NCI-H2196 (cell line): ENCODE data around the gene FAAH.
"Not testable (repeated sequence)": the region's sequence is repeated elsewhere in the genome, so short reads cannot be mapped to it uniquely, and the experiment has no call there.

Source experiments
- DNase-seq: peaks from one replicate; lab custom pipeline; 2025; ENCODE audit not compliant: unreplicated experiment; lab: John Stamatoyannopoulos, UW

Gene FAAH

GRCh38 chr1:46394108-46394871, at the start of gene FAAH:
Gene FAAH, plus strand, starts transcription at chr1:46394317. Its CDS starts 32 bp downstream, at chr1:46394349.
- DNase-seq = peak; percentile 75

DNA sequence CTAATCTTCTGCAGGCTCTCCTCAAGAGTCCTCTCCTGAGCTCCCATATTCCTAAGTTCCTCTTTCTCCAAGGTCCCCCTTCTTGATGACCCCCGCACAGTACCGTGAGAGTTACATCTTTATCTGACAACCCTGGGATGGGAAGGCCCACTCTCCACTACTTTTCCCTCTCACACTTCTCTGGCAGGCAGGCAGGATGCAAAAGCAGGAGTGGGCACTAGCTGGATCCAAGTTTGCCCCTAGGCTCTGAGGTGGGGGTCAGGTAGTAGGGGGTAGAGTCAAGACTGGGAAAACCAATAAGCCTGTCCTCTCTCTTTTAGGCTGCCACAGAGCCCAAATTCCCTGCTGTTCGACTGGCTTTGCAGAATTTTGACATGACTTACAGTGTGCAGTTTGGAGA, 49.6 kb upstream of the FAAH start:
- DNase-seq = no peak

DNA sequence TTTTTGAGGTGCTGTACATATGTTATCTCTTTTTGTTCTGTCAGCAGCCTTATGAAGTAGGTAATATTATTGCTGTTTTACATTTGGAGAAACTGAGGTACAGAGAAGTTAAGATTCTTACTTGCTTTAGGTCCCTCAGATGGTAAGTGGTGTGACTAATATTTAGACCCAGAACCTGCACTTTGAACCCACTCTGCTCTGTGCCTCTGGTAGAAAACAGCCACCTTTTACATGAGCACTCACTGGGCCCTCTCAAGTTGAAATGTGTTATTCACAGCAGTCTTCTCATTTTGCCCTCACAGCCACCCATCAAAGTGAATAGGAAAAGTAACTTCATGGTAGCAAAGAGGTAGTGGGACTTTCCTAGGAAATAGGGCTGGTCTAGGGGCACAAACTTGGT, 48.8 kb upstream of the FAAH start:
- DNase-seq = no peak

DNA sequence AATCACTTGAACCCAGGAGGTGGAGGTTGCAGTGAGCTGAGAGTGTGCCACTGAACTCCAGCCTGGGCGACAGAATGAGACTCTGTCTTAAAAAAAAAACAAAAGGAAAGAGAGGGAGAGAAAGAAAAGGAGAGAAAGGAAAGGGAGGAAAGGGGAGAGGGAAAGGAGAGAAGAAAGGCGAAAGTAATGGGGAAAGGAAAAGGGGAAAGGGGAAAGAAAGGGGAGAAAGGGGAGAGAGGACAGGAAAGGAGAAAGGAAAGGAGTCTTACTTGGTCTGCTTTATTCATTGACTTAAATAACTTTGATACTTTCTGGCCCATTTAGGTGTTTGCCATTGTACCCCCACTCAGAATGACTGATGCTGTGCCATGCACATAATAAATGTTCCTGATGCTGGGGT, 41.8 kb upstream of the FAAH start:
- DNase-seq = no peak

GRCh38 chr1:46355920-46356319, 38.2 kb upstream of the FAAH start:
- not testable (repeated sequence) for DNase-seq

GRCh38 chr1:46362158-46362557, 32.0 kb upstream of the FAAH start:
- DNase-seq = no peak

DNA sequence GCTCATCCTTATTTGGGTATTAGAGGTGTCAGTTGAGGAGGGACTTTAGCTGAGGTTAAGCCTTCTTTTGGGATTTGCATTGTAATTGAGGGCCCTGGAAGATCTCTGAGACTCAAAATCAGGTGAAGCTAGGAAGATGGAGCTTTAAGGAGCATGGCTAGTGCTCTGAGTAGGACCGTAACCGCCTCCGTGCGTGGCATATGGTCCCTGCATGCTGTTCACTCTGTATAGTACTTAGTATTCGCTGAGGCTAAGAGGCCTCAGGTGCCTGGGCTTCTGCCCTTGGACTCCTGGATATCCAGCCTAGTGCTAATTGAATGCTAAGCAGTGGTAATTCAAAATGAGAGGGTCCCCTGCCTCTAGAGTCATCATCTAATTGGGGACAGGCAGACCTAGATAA, 31.0 kb upstream of the FAAH start:
- DNase-seq = no peak

DNA sequence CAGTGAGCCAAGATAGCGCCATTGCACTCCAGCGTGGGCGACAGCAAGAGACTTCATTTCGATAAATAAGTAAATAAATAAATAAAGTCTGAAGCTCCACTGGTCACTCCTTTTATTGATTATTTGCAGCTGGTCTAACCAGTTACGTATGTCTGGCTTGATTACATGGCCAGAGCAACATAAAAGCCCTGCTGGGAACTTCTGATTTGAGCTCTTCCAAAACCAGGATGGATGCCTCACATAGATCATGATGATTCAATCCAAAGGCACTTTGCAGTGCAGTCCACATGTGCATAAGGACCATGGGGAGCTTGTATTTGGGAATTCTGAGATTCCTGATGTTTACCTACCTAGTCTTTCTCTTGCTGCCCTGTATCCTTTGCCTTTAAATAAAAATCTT, 29.5 kb upstream of the FAAH start:
- DNase-seq = no peak

- DNase-seq = not testable (repeated sequence)
These were observed 28.3 kb upstream of the FAAH start for GRCh38 chr1:46365796-46366195.

DNA sequence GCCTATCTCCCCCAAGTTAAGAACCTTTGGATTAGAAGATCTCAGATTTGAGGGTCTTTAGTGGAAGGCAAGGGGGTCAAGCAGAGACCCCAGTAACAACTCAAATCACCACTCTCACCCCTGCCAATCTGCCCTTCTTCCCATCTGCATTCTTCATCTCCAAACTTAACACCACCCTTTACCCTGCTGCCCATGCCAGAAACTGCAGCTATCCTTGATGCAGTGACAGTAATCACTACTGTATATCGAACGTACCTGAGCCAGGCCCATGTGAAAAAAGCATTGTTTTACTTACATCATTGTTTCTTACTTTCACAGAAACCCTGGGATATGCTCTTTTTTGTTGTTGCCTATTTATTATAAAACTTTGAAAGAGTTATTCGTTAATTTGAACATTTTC, 27.0 kb upstream of the FAAH start:
- DNase-seq = no peak

DNA sequence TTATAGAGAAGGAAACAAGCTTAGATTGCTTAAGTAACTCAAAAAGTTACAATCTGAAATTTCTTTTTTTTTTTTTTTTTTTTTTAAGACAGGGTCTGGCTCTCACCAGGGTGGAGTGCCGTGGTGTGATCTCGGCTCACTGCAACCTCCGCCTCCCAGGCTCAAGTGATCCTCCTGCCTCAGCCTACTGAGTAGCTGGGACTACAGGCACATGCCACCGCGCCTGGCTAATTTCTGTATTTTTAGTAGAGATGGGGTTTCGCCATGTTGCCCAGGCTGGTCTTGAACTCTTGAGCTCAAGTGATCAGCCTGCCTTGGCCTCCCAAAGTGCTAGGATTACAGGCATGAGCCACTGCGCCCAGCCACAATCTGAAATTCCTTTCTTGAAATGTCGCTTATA, 26.4 kb upstream of the FAAH start:
- DNase-seq = not testable (repeated sequence)

GRCh38 chr1:46368791-46369190, 25.3 kb upstream of the FAAH start:
- no peak for DNase-seq

DNA sequence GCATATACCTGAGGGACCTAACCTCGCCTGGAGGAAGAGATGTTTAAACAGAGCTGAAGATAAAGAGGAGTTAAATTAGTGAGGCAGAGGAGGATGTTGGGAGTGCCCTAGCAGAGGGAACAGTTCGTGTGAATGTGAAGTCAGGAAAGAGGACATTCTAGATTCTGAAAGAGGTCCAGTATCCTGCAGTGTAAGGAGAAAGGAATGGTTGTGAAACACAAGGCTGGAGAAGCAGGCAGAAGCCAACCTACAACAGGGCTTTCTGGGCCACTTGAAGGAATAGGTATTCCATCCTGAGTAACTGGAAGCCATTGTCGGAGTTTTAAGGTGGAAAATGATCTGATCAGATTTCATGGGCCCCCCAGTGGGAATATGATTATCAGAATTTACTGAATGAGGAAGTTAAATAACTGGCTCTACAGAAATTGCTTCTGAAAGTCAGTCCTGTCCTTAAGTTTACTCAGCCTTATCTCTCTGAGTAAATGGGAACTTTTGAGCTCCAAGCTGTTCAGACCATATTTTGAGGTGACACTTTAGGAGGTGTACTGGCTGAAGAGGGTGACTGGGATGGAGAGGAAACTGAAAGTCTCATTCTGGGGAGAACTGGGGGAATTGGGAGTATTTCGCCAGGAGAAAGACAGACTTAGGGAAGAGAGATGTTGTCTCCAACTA, 24.4 kb upstream of the FAAH start:
- DNase-seq = no peak

GRCh38 chr1:46370214-46370633, 23.9 kb upstream of the FAAH start:
- no peak for DNase-seq

GRCh38 chr1:46372431-46372830, 21.7 kb upstream of the FAAH start:
- DNase-seq = no peak

- no peak for DNase-seq
These were observed 14.1 kb upstream of the FAAH start for GRCh38 chr1:46379996-46380395.

GRCh38 chr1:46380508-46380907, 13.6 kb upstream of the FAAH start:
- no peak for DNase-seq

- DNase-seq = peak; percentile 13
These were observed 607 bp upstream of the FAAH start for GRCh38 chr1:46393510-46393909.

DNA sequence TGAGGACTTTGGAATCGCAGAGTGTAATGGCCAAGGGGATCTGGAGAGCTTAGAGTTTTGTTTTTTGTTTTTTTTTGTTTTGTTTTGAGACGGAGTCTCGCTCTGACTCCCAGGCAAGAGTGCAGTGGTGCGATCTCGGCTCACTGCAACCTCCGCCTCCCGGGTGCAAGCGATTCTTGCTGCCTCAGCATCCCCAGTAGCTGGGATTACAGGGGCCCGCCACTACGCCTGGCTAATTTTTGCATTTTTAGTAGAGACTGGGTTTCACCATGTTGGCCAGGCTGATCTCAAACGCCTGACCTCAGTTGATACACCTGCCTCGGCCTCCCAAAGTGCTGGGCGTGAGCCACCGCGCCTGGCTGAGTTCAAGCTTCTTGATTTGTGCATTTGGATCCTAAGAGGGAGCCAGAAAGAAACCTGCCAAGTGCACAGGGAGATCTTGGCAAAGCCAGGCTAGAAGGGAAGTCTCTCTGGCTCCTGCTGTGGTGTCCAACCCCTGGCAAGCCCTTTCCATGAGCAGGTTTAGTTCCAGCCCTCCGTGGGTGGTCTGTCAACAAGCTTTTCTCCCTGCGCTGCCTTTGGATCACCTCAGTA, 852 bp downstream of the FAAH start:
- no peak for DNase-seq

DNA sequence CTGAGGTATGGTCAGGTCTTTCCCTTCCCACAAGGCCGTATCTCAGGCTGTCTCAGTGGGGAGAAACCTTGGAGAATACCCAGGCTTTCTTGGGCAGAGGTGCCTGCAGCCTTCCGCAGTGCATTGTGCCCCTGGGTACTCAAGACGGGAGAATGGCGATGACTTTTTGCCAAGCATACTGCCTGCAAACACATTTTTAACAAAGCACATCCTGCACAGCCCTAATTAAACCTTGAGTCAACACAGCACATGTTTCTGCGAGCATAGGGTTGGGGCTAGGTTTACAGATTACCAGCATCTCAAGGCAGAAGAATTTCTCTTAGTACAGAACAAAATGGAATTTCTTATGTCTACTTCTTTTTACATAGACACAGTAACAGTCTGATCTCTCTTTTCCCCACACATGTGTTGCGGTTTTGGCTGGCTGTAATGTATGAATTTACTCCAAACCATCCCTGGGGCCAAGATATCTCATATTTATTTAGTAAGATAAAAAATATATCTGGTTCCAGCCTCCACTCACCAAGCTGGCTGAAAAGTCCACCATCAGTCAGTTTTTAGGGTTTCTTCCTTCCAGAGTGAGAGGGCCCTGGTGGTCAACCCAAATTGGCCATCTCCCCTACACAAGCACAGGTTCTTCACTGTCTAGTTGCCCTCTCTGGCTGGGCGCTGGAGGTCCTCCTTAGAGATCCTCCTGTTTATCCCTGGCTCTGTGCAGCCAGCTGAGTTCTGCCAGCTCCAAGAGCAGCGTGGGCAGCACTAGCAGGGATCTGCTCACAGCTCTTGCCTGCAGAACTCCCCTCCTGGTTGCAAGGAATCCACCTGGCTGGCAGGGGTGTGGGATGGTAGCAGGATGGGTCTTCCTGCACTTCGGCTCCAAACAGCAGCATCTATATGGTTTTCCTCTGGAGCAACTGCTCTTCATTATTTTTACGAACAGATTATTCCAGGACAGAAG, 2.6 kb downstream of the FAAH start:
- no peak for DNase-seq

GRCh38 chr1:46399307-46399706, 5.2 kb downstream of the FAAH start:
- DNase-seq = no peak
